ENCODE measurements around the gene INSYN2B.

Gene INSYN2B

GRCh38 chr5:169881702-169882303 lies 98.5 kb downstream of the INSYN2B start:
- DNase-seq, result no peak

- no peak for DNase-seq
These were observed 99.5 kb downstream of the INSYN2B start for GRCh38 chr5:169880785-169881184.

DNA sequence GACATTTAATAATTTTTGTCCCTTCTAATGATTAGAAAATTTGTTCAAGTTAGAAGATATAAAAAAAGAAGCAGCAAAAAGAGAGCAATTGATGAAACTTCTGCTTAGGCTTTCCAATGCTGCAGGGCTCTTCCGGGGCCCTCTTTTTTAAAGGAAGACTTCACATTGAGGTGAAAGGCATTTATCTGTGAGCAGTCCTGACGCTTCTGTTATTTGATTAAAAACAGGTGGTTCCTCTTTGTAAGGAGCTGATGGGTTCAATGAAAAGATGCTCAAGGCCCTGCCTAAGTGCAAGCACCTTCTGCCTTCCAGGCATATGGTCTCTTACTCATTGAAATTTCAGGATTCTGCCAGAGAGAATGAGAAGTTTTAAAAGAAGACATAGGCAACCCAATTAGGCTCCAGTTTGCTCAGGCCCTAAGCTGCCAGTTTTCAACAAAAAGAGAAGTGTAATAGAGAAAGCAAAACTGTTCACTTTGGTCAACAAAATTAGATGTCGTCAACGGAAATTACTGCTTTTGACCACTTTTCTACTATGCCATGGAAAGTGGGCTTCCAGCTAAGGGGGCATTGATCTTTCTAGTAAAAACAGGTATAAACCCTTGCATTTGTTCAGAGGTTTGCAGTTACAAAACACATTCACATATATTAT lies 100.2 kb downstream of the INSYN2B start:
- DNase-seq, result no peak

- DNase-seq, result no peak
These were observed 103.9 kb downstream of the INSYN2B start for GRCh38 chr5:169876386-169876785.

GRCh38 chr5:169875731-169876130 lies 104.6 kb downstream of the INSYN2B start:
- no peak for DNase-seq

- DNase-seq, result no peak
These were observed 105.1 kb downstream of the INSYN2B start for GRCh38 chr5:169875091-169875728.

DNA sequence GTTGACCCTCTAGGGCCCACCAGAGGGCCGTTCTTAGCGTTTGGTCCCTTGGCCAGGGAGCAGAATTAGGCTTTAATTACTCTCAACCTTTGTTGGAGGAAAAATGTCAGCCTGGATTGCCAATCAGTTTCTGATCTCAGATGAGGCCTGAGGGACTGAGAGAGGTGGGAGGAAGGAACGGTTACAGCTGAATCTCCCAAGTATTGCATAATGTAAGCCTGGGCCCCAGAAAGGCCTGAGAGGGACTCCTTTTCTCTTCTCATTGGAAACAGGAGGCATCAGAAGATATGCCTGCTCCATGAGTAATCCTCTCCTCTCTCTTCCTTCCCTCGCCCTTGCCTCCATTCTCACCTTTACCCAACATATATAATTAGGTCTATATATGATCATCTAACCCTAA lies 105.7 kb downstream of the INSYN2B start:
- DNase-seq, result no peak

- DNase-seq, result no peak
These were observed 106.7 kb downstream of the INSYN2B start for GRCh38 chr5:169873642-169874041.

DNA sequence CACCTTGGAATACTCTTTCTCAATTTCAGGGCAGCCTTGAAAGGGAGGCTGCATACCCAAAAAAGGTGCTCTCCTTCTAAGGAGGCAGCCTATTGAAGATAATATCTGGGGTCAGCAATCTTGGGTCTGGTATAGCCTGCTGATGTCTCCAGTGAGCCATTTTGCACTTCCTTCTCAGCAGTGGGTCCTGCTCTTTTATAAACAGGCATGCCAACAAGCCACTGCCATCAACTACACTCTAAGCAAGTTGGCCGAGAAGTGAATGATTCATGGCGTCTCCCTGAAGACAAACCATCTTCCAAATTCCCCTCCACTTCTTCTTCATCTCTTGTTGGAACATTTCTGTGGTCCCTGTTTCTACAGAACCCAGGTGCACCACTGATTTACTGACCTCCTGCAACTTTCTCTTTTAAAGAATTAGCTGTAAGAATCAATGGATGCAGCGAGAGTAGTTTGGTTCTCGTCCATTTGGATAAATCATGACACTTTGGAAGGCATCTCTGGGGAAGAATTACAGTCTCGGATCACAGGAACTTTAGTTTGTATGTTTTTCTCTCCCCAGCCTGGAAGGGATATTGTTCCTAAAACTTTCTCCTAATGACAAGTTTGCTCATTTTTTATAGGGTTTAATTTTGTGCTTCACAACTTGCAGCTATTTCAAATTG lies 108.3 kb downstream of the INSYN2B start:
- no peak for DNase-seq

- DNase-seq, result no peak
These were observed 110.1 kb downstream of the INSYN2B start for GRCh38 chr5:169870211-169870610.

GRCh38 chr5:169869066-169869465 lies 111.2 kb downstream of the INSYN2B start:
- no peak for DNase-seq

DNA sequence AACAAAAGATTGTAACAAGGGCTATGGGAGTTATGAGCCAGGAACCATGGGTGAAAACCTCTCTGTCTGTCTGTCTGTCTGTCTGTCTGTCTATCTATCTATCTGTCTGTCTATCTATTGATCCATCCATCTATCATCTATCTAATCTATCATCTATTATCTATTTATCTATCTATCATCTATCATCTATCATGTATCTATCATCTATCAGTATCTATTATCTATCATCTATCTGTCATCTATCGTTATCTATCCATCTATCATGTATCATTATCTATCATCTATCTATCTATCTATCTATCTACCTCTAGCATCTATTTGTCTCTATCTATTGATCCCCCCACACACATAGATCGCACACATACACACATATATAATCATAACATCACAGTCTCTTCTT lies 112.9 kb downstream of the INSYN2B start:
- DNase-seq, result no peak

DNA sequence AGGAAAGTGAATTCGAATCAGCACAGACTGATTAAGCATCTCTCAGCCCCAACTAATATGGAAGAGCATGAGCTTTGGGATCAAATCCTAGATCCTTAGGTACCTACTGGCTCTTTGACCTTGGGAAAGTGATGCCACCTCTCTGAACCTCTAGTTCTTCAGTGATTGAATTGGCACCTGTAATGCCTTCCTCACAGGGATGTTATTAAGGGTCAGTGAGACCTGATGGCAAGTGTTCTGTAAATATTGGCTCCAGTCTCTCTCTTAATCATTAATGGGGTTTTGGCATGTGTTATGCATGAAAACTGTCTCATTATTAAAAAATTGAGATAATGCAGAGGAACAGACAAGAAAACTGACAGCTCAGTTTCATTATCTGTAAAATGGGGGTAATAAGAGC lies 115.8 kb downstream of the INSYN2B start:
- DNase-seq, result no peak

DNA sequence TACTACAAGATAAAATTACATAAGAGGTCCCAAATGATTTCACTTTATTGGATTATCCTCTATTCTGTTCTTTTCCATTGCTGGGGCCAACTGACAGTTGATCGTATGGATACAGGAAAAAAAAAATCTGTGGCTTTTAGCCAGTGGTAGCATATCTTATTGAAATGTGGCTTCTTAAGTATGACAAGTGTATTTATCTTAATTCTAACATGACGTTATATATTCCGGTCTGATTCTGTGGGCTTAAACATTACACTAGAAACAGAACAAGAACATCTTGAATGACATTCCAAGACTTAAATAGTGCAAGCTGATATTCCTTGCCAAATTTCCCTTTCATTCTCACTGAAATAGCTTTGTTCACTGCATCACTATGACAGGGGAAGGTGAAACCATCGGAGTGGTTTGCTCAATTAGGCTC lies 117.9 kb downstream of the INSYN2B start:
- no peak for DNase-seq

DNA sequence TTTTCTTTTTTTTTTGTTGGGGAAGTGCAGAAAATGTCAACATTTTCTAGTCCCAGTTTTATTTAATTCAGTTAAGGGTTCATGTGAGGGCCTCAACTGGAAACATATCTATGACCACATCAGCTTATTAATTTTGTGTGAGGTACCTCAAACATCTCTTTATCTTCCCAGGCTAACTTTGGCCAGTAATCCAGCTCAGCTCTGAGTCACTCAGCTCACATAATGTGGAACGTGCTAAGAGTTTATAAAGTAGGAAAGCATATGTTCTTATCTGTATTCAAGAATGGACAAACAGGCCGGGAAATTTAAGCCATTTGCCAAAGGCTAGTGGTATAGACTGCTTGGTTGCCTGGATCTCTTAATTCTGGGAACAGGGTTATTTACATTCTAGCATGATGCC lies 118.4 kb downstream of the INSYN2B start:
- DNase-seq, result no peak

DNA sequence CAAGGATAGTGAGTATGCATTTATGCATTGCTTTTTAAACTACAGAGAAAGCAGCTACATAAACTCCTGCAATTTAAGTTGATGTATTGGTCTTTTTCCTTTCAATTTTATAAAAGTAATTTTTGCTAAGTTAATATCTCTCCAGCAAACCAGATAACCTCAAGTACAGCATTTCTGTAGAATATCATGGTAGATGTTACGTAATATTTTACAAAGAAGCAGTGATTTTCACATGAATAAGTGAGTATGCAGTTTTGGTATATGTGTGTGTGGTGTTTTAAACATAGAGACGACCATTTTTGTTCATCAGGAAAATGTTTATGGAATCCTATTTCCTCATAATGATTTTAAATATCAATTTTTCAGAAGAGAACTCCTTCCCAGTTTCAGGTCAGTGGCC lies 118.9 kb downstream of the INSYN2B start:
- DNase-seq, result no peak

DNA sequence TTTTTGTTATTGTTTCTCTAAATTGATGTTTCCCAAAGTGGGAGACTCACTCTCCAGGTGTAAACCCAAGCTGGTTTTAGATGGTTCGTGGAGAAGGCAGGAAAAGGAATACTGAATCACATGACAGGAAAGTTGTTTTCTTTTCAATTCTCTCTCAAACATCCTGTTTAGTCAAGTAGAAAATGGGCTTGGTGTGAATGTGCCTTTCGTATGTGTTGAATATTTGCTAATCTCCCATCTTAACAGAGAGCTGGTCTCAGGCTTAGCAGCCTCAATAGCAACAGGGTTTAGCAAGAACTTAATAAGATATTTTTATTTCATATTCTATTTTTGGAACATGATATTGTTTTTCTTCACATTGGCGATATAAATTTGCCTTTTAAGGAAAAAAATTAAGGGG lies 119.7 kb downstream of the INSYN2B start:
- no peak for DNase-seq

DNA sequence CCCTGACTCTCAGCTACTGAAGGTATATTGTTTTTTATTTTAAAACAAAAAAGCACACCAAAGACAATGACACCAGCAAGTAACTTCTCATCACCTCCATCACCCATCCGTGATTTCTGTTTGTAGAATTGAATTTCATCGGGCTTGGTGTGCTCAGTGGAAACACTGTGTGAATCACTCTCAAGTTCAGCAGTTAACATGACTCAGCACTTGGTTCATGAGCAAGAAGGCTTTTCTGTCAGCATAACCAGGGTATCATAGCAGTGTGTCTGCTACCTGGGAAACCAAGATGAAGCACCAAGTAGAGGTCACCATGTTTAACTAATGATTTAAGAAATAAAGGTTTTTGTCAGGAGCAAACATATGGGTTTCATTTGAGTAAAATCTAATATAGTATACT lies 123.7 kb downstream of the INSYN2B start:
- DNase-seq, result no peak

DNA sequence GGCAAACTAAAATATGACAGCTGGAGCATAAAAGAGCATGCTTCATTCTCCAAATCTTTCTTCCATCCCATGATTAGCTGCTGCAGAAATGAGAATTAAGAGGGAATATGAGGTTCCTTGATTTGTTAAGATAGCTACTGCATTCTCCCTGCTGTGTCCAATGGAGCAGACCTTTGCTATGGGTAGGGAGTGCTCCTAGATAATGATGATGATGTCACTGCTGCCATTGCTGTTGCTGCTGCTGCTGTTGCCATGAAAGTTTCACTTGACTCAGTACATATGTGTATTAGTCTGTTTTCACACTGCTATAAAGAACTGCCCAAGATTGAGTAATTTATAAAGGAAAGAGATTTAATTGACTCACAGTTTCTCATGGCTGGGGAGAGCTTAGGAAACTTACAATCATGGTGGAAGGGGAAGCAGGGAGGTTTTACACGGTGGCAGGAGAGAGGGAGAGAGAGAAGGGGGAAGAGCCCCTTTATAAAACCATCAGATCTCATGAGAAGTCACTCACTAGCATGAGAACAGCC lies 128.9 kb downstream of the INSYN2B start:
- DNase-seq, result no peak

GRCh38 chr5:169850409-169850808 lies 129.9 kb downstream of the INSYN2B start:
- no peak for DNase-seq

DNA sequence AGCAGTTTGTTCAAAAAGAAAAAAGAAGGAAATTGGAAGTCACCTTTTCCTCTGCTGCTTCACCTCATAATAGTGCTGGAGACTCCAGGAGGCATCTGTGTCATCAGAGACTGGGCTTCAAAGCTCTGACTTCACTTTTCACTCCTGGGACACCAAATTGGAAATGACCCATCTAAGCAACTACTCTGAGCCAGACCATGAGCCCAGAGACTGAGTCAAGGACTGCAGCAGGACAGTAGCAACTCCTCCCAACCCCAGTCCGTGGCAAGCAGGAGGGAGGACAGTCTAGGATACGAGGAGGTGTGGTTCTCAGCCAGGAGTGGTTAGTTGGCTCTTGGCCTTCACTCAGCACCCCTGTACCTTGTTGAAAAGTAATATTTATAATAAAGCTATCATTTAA lies 131.5 kb downstream of the INSYN2B start:
- DNase-seq, result no peak

DNA sequence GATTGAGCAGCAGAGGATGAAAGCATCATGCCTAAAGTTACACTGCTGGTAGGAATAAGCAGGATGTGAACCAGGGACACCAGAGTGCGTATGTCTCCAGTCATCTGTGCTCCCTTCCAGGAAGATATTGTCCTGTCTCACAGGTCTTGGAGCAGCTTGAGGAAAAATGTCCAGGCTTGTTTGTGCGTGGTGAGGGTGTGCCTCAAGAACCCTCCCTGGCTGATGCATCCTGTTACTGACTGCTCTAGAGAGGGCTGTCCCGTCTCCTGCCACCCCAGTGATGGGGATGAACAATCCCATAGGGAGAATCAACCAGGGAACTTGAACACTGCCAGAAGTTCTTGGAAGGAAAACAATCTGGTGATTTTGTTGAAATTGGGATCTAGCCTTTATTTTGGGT lies 132.0 kb downstream of the INSYN2B start:
- DNase-seq, result no peak

DNA sequence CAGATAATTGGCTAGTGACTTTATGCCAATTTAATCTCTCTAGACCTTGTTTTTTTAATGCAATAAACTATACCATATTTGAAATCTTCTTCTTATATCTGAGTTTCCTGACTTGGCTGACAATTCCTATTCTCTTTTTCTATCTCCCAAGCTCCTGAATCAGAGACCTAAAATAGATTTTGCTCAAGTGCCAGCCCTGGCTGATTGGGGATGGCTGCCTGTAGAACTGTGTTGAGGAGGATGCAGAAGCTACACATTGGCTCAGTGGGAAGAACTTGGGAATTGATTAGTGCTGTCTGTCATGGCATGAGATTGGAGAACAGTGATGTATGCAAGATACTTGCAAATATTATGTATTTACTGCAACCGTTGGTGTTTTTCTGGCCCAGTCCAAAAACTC lies 132.8 kb downstream of the INSYN2B start:
- DNase-seq, result no peak

GRCh38 chr5:169842699-169843098 lies 137.6 kb downstream of the INSYN2B start:
- no peak for DNase-seq

Measured in activated CD8-positive, alpha-beta memory T cell treated with anti-CD3 and anti-CD28 coated beads for 24 hours (primary cell).